SU-DHL-6 (cell line): ENCODE results near the gene NELL2.

ENCODE experiments used
- H2AFZ ChIP-seq: fragments of 200-600 bp; sonication (generic); 2 replicates; pipeline ENCODE4 v1.6.1; 2014; ENCODE audit warnings: low read depth, mild to moderate bottlenecking, moderate library complexity, mixed read lengths, antibody characterized with exemption, low read length; ENCODE audit not compliant: severe bottlenecking
- H3F3A ChIP-seq: fragments of 200-600 bp; shearing (Covaris generic); 2 replicates; pipeline ENCODE4 v1.6.0; 2016; ENCODE audit warnings: antibody characterized with exemption, mild to moderate bottlenecking; ENCODE audit not compliant: insufficient read depth
- H3K27ac ChIP-seq: fragments of 200-600 bp; sonication (generic); 2 replicates; pipeline ENCODE4 v1.5.1; 2016; ENCODE audit warnings: low read depth, mild to moderate bottlenecking, low read length, moderate library complexity, mixed read lengths
- H3K27me3 ChIP-seq: fragments of 200-600 bp; sonication (generic), shearing (Covaris generic); 2 replicates; pipeline ENCODE4 v1.6.0; 2014; ENCODE audit warnings: mild to moderate bottlenecking, low read length
- H3K36me3 ChIP-seq: fragments of 200-600 bp; sonication (generic); 2 replicates; pipeline ENCODE4 v1.6.1; 2014; ENCODE audit warnings: mild to moderate bottlenecking, low read length, mixed read lengths
- H3K4me2 ChIP-seq: fragments of 300-600, 200-600 bp; shearing (Covaris generic), sonication (generic); 2 replicates; pipeline ENCODE4 v1.6.0; 2014; ENCODE audit warnings: low read length, low read depth, mild to moderate bottlenecking; ENCODE audit not compliant: poor library complexity, severe bottlenecking
- H3K4me3 ChIP-seq: fragments of 200-600 bp; sonication (generic); 2 replicates; pipeline ENCODE4 v1.5.1; 2014; ENCODE audit warnings: antibody characterized with exemption, low read length, mild to moderate bottlenecking, mixed read lengths; ENCODE audit not compliant: insufficient read depth, poor library complexity, severe bottlenecking
- H3K79me2 ChIP-seq: fragments of 200-600 bp; sonication (generic); 2 replicates; pipeline ENCODE4 v1.6.1; 2014; ENCODE audit warnings: mild to moderate bottlenecking, low read length, moderate library complexity; ENCODE audit not compliant: insufficient read depth
- H3K9ac ChIP-seq: fragments of 200-600 bp; sonication (generic); 2 replicates; pipeline ENCODE4 v1.7.0; 2014; ENCODE audit warnings: mild to moderate bottlenecking, low read length
- H3K9me2 ChIP-seq: fragments of 200-600 bp; sonication (generic); replicated peaks from 2 replicates; pipeline ENCODE4 v1.6.1; 2014; ENCODE audit warnings: low read length; ENCODE audit not compliant: insufficient read depth
- H3K9me3 ChIP-seq: fragments of 200-600 bp; sonication (generic); 2 replicates; pipeline ENCODE4 v1.6.1; 2014; ENCODE audit warnings: low read length, mixed read lengths; ENCODE audit not compliant: insufficient read depth
- H4K20me1 ChIP-seq: fragments of 200-600 bp; sonication (generic); 2 replicates; pipeline ENCODE4 v1.6.1; 2014; ENCODE audit warnings: low read depth, mild to moderate bottlenecking, antibody characterized with exemption, low read length, moderate library complexity, mixed read lengths
- EZH2phosphoT487 ChIP-seq: fragments of 200-600 bp; sonication (generic), shearing (Covaris generic); conservative IDR thresholded peaks from 2 replicates; pipeline ENCODE4 v1.6.1; 2018; ENCODE audit warnings: mild to moderate bottlenecking, antibody characterized with exemption, low read length, moderate library complexity, mixed read lengths
- TF ChIP-seq, protein P1 (sequence below): fragments of 200-600 bp; sonication (generic); IDR thresholded peaks from one replicate; pipeline ENCODE4 v1.5.1; 2017; ENCODE audit warnings: antibody characterized with exemption, mild to moderate bottlenecking, low read length, moderate library complexity; ENCODE audit not compliant: insufficient read depth, poor library complexity, severe bottlenecking

NELL2 gene

GRCh38 chr12:44497044-44497443 is 379.1 kb downstream of the NELL2 start:
- H2AFZ ChIP-seq = peak overlapping the region; percentile 68
- no peaks in the 10 kb centered on the region for H4K20me1 ChIP-seq
- H3K9me2 ChIP-seq = no peaks in the 10 kb centered on the region
- H3K9ac ChIP-seq = no peak overlapping the region
- H3K4me3 ChIP-seq = no peak overlapping the region
- no peaks in the 10 kb centered on the region for H3K36me3 ChIP-seq
- H3K4me2 ChIP-seq = no peak overlapping the region
- no peaks in the 10 kb centered on the region for H3K9me3 ChIP-seq
- no peak overlapping the region for H3K27ac ChIP-seq
- H3F3A ChIP-seq = no peaks in the 10 kb centered on the region
- TF ChIP-seq EZH2phosphoT487 = no peak
- TF ChIP-seq, protein P1, sequence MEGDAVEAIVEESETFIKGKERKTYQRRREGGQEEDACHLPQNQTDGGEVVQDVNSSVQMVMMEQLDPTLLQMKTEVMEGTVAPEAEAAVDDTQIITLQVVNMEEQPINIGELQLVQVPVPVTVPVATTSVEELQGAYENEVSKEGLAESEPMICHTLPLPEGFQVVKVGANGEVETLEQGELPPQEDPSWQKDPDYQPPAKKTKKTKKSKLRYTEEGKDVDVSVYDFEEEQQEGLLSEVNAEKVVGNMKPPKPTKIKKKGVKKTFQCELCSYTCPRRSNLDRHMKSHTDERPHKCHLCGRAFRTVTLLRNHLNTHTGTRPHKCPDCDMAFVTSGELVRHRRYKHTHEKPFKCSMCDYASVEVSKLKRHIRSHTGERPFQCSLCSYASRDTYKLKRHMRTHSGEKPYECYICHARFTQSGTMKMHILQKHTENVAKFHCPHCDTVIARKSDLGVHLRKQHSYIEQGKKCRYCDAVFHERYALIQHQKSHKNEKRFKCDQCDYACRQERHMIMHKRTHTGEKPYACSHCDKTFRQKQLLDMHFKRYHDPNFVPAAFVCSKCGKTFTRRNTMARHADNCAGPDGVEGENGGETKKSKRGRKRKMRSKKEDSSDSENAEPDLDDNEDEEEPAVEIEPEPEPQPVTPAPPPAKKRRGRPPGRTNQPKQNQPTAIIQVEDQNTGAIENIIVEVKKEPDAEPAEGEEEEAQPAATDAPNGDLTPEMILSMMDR = peak; percentile 18
- no peaks in the 10 kb centered on the region for H3K79me2 ChIP-seq
- no peaks in the 10 kb centered on the region for H3K27me3 ChIP-seq

GRCh38 chr12:44490181-44490580 is 385.9 kb downstream of the NELL2 start:
- Histone ChIP-seq H2AFZ (no peak overlapping the region), H3K27ac (no peak overlapping the region), H3K27me3 (no peaks in the 10 kb centered on the region), H3K36me3 (no peaks in the 10 kb centered on the region), H3K9me3 (peaks cover 3% of the 10 kb centered on the region; the same call in 1 of the 2 replicates), H4K20me1 (no peaks in the 10 kb centered on the region), H3F3A (no peaks in the 10 kb centered on the region), H3K4me2 (no peak overlapping the region), H3K79me2 (no peaks in the 10 kb centered on the region), H3K4me3 (no peak overlapping the region), H3K9ac (no peak overlapping the region), H3K9me2 (no peaks in the 10 kb centered on the region)
- no peak for TF ChIP-seq EZH2phosphoT487
- TF ChIP-seq, protein P1 = no peak

DNA sequence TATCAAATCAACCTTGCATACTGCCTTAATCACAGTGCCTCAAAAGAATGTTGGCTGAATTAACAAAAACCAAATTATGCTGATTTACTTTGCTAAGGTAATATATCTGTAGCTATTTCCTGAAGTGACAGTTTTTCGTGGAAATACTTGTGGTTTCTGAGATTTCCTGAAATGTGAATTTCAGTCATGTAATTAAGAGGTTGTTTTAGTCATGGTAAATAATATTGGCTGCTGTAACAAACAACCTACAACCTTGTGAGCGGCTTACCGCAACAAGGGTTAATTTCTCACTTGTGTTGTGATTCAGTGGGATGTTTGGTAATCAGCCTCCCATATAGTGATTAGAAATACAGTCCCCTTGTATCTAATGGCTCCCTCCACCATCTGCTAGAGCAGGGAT is 387.9 kb downstream of the NELL2 start:
- no peak overlapping the region for H3K4me3 ChIP-seq
- no peak overlapping the region for H3K4me2 ChIP-seq

More for the DNA sequence above, 387.9 kb downstream of the NELL2 start:
- H3F3A ChIP-seq = no peaks in the 10 kb centered on the region
- H3K36me3 ChIP-seq = no peaks in the 10 kb centered on the region
- TF ChIP-seq EZH2phosphoT487 = no peak
- TF ChIP-seq, protein P1 = no peak
- no peak overlapping the region for H3K9ac ChIP-seq
- H3K27ac ChIP-seq = no peak overlapping the region
- H3K9me2 ChIP-seq = no peaks in the 10 kb centered on the region
- no peak overlapping the region for H2AFZ ChIP-seq
- H4K20me1 ChIP-seq = no peaks in the 10 kb centered on the region
- H3K79me2 ChIP-seq = no peaks in the 10 kb centered on the region
- H3K27me3 ChIP-seq = no peaks in the 10 kb centered on the region
- peaks cover 7% of the 10 kb centered on the region; the same call in 1 of the 2 replicates for H3K9me3 ChIP-seq
